OCI-M2 (cell line): ENCODE measurements around the gene SEH1L.
A peak's percentile ranks its signal among the peaks of the same experiment; 100 is the strongest.
"Not testable (repeated sequence)": the region's sequence is repeated elsewhere in the genome, so short reads cannot be mapped to it uniquely, and the experiment has no call there.

Experiments used
- DNase-seq: peaks from one replicate; lab custom pipeline; 2025; ENCODE audit not compliant: unreplicated experiment; lab: John Stamatoyannopoulos, UW

Gene SEH1L

DNA sequence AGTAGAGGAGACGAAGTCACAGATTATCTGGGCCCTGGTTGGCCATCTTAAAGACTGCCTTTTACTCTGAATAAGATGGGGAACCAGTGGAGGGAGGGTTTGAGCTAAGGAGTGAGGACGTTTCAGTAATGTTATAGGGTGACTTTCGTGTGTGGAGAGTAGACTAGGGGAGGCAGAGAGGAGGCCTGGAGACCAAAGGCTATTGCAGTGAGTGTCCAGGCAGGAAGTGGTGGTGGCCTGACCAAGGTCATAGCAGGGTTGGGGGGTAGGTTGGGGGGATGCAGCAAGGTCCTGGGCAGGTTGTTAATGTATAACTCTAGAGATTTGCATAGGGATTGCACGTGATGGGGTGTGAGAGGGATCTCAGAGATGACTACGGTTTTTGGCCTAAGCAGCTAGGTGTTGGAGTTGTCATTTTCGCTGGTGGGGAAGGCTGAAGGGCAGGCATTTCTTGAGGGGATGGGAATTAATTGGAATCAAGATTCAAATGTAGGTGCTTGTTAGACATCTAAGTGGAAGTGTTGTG is 48.2 kb downstream of the SEH1L start:
- no peak for DNase-seq

DNA sequence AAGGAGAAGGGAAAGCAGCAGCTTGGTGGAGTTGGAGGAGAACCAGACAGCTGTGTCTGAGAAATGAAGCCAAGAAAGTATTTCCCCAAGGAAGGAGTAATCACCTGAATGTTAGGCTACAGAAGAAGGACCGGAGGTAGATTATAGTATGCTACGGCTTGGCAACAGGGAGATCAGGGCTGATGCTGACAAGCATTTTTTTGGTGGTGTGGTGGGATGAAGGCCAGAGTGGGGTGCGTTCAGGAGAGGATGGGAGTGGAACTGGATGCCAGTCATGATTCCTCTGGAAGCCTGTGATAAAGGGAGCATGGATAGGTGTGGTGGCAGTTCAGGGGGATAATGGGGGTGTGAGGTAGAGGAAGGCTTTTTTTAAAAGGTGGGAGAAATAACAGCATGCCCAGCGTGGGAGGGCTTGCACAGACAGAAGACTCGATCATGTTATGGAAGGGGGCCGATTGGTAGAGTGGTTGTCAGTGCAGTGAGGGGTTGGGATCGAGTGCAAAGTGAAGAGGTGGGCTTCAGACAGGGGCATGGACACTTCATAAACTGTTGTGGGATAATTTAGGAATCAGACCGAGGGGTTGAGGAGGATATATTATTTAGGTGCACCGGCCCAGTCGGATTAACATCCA is 49.0 kb downstream of the SEH1L start:
- no peak for DNase-seq

DNA sequence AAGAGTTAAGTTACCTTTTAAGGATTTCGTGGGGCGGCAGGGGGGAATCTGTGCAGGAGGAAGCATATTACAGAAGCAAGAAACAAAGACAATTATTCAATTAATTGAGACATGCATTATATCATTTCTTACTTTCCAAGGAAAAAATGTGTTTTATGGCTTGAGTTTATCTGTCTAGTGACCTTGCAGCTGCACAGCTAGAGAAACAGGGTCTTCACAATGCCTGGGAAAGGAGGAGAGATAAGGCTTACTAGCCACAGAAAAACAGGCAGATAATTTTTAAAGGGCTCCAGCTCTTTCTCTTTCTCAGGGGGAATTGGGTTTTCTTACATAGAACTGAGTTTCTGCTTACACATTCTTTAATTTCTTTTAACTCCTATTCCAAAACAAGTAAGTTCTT is 49.5 kb downstream of the SEH1L start:
- not testable (repeated sequence) for DNase-seq

DNA sequence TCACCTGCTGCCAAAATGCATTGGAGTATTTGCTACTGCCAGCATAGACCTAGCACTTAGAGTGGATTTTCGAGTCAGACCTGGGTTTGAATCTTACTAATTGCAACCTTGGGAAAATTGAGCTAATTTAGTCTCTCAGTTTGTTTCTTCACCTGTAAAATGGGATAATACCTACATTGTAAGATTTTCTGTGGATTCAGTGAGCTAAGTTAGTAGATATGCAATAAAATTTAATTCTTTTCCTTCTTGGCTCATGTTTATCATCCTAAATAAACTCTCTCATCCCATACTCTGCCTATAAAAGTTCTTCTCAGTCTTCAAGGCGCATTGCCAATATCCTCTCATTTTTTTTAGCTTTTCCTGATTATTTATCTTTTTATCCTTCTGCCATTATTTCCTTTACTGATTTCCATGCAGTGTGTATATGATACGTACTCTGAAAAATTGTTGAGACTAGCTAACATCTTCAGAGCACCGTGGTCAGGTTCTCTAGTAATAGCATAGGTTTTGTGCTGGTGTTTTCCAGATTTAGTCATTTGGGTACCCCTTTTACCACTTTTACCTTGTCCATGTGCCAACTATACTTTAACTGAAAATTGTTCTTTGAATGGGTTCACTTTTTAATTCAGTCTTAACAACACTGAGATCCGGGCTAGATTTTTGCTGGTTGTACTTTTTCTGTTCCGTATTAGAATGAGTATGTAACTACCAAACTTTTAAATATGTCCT is 50.7 kb downstream of the SEH1L start:
- DNase-seq = no peak

DNA sequence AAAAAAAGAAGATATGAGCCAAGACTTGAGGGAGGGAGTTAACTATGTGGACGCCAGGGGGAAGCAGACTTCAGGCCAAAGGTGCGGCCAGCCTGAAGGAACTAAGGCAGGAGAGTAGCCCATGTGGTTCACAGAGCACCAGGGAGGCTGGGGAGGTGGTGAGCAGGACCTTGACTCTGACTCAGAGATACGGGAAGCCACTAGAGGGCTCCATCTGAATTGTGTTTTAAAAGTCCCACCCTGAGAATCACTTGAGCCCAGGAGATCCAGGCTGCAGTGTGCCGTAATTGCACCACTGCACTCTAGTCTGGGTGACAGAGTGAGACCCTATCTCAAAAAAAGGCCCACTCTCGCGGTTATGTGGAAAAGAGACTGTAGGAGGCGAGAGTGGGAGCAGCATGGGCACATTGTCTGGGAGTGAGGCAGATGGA is 55.7 kb downstream of the SEH1L start:
- DNase-seq = peak; percentile 26

DNA sequence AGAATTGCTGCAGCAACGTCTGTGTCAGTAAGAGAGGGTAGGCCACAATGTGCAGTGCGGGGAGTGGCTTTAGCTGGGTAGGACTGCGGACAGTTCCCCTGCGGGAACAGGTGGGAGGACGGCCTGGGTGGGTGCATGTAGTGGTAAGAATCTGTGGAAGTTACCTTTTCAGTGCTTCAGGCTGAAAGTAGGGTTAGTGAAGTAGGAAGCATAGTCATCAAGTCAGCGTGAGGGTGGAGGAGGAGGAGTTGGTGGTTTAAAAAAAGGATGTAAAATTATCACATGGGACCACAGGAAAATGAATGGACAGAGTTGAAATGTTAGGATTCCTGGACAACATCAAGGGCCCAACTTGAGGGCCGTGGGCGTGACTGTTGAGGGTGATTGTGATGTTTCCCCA is 56.6 kb downstream of the SEH1L start:
- no peak for DNase-seq

DNA sequence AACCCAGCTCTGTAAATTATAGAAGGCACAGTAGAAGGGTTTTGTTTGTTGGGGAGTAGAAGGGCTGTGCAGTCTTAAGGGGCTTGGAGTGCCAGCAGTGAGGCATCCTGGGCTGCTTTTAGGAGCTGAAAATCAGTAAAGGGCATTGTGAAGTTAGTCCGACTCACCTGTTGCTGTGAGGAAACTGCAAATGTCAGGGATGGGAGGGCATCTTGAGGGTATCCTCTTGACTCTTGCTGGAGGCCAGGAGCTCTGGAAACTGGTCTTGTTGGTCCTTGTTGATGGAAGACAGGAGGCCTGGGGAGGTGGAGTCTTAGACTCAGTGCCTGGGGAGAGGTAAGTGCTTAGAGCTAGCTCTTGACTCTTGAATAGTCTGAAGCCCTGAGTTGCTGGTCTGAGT is 57.5 kb downstream of the SEH1L start:
- no peak for DNase-seq

DNA sequence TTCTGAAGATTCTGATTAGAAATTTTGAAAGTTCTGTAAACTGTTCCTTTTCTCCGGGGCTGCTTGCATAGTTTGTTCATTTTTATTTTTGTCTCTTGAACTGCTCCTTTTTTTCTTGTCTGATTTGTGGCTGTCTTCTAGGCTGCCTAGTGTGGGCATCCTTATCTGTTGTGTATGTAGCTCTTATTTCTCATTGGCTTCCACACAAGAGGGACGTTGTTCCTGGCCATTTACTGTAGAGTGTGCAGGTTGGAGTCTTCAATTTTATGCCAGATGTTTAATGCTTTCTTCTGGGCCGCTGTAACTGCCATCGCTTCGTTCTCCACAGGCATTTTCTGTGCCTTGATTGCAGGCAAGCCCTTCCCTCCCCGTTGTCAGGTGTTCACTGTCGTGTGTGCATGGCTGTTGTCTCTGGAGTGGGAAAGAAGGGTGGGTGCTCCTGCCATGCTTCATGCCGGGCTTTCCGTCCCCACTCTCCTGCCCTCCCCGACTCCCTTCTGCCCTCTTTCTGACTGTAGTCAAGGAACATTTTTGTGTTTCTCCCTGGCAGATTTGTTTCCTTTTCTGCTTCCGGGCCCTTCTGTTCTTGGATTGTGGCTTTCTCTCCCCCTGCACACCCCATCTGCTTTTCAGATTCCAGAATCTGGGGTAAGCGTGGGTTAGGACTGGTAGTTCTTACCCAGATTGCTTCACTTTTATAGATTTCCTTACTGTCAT is 58.9 kb downstream of the SEH1L start:
- no peak for DNase-seq

DNA sequence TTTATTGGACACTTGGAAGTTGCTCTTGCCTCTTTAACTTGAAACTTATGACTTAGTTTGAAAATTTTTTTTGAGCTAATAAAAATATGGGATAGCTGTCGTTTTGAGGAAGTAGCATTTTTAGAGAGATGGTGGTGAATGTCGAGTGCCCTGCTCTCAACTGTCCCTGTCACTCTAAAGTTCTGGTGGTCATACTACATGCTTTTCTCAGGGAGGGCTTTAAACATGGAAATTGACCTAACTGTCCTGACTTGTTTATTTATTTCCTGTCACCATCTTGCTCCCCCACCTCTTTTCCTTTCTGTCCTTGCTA is 59.4 kb downstream of the SEH1L start:
- DNase-seq = no peak

DNA sequence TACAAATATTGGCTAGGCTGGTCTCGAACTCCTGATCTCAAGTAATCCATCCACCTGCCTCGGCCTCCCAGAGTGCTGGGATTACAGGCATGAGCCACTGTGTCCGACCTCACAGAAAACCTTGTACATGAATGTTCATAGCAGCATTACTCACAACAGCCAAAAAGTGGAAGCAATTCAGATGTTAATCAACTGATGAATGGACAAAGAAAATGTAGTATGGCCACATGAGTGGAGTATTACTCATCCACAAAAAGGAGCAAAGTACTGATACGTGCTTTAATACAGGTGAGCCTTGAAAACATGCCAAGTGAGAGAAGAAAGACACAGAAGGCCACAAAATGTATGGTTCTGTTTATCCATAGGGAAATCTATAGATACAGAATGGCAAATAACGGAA is 63.9 kb downstream of the SEH1L start:
- no peak for DNase-seq

DNA sequence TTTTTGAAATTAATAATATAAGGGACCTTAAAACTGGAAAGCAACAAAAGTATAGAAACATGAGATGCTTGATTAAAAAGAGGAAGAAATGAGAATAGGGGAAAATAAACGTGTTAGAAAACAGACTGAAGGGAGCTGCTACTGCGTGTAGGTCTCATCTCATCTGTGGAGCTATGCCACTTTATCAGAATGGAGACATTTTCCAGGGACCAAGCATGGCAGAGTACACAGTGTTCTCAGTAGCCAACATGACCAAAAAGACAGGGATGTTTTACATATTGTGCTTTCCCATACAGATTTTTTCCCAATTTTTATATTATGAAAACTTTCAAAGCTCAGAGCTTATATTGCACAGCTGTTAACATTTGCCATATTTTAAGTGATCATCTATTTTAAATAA is 66.4 kb downstream of the SEH1L start:
- DNase-seq = no peak

DNA sequence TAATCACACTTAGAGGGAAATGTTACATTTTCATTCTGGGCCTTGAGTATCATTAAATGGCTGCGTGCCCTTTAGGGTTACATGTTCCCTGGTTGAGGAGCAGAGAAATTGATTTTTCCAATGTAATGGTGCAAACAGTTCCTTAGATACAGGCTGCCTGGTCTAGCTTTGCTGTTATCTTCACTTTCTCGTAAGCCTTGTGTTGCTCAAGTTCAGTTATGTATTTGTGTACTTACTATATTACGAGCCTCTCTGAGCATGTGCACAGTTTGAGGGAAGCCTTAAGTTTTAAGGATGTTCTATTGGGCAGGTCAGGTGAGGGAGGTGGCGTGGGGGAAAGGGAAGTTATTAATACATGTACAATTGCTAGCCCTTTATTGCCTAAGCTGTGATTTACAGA is 67.0 kb downstream of the SEH1L start:
- DNase-seq = no peak

DNA sequence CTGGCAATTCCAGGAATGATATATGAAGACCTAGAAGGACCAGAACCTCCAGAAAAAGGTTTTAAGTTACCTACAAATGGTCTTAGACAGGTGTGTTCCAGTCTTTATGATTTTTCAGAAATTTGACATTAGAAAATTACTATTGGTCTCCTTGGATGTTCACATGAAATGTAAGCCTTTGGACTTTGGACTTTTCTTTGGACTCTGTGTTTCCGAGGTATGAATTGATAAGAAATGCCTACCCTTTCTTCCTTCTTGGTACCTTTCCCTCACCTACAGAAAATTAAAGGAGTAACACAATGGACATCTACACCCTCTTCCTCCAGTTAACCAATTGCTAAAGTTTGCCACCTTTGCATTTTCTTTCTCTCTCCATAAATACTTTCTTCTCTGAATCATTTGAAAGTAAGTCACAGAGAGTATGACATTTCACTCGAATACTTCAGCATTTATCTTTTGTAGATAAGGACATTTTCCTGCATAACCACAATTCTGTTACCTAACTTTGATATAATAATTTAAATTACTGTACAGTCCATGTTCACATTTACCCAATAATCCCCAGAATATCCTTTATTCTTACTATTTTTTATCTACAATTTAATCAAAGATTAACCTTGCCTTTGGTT is 69.5 kb downstream of the SEH1L start:
- DNase-seq = no peak

DNA sequence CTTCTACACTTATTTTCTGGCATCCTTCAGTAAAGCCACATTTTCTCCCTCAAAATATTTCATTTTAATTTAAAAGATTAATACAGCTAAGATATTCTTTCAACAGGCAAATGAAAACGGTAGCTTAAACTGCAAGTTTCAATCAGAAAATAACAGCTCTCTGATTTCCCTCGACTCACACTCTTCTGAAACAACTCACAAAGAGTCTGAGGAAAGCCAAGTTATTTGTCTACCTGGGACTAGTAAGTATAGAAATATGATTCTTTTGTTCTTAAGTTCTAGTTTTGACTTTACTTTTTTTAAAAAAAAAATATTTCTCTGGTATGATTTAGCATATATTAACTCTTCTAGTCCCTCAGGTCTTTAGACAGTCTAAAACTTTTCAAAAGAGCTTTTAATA is 70.6 kb downstream of the SEH1L start:
- DNase-seq = no peak

DNA sequence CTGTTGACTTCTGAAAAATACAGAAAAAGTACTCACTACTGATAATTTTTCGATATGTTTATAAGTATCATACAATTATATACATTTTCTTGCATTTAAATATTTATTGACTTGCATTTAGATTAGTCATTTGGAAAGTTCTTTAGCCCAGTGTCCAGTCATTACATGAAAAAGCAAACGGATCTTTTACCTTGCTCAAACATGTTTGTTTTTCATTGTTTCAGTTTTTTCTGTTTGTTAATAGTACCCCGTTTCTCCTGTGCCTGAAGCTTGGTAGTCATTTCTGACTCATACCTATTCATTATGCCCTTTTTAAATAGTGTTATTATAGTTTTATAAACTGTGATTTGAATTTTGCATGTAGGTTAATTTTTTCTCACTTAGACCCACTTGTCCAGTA is 71.5 kb downstream of the SEH1L start:
- DNase-seq = no peak

DNA sequence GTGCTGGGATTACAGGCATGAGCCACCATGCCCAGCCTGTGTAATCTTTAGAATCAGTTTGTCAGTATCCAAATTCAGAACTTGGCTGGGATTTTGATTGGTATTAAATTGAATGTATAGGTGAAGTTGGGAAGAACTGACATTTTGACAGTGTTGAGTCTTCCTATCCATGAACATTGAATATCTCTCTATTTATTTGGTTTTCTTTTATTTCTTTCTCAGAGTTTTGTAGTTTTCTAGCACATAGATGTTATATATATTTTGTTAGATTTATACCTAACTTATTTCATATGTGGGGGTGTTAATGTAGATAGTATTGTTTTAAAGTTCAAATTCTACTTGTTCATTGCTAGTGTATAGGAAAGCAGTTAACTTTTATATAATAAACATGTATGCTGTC is 74.8 kb downstream of the SEH1L start:
- DNase-seq = no peak

DNA sequence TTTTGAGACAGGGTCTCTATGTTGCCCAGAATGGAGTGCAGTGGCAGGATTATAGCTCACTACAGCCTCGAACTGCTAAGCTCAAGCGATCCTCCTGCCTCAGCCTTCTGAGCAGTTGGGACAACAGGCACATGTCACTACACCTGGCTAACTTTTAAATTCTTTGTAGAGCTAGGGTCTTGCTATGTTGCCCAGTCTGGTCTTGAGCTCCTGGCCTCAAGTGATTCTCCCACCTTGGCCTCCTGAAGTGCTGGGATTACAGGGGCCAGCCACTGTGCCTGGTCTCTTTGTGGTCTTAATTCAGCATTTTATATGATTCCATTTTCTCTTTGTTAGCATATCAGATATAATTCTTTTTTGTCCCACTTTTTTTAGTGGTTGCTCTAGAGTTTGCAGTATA is 77.4 kb downstream of the SEH1L start:
- DNase-seq = no peak

DNA sequence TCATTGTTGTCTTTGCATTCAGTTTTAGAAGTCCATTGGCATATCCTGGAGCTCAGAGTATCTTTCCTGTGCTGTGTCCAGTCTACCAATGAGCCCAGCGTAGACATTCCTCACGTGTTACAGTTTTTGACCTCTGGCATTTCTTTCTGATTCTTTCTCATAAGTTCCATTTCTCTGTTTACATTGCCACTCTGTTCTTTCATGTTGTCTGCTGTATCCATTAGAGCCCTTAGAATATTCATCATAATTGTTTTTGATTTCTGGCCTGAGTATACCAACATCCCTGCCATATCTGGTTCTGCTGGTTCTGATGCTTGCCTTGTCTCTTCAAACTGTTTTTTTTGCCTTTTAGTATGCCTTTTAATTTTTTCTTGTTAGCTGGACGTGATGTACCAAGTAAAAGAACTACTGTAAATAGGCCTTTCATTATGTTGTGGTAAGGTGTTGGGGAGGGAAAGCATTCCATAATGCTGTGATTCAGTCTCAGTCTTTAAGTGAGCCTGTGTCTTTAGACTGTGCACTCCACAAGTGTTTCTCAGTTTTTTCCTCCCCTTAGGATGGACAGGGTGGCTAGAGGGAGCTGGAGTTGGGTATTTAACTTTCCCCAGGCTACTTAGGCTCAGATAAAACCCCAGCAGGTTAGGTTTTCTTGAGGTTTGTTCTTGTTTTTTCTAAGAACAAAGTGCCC is 78.9 kb downstream of the SEH1L start:
- no peak for DNase-seq

DNA sequence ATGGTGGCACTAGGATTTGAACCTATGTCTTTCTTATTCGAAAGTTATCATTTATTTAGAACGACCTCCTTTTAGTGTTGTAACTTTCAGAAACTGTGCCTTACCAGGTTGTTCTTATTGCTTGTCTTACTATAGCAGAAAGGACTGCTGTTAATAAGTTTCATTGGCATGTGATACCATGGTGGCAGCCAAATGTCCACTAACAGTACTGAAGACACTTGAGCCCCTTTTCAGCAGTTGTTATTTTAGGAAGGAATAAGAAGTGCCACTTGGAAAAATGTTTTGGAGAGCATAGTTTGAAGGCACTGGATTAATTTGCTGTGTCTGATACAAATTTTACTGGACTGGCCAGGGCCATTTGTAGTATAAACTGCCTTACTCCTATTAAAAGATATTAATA is 81.1 kb downstream of the SEH1L start:
- no peak for DNase-seq

DNA sequence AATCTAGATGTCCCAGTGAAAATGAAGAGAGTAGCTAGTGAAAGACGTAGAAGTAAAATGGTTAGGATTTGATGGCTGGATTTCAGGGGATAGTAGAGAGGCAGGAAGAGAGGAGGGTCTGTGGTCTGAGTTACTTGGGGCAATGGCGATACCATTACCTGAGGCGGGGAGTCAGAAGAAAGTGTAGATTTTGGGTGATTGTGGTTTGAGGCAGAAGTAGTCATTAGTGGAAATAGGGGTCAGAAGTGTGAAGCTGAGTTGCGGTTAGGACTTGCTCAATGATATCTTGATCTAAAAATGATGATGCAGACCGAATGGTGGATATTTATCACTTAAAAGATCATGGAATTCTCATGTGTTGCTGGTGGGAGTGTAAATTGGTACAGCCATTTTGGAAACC is 84.4 kb downstream of the SEH1L start:
- no peak for DNase-seq

DNA sequence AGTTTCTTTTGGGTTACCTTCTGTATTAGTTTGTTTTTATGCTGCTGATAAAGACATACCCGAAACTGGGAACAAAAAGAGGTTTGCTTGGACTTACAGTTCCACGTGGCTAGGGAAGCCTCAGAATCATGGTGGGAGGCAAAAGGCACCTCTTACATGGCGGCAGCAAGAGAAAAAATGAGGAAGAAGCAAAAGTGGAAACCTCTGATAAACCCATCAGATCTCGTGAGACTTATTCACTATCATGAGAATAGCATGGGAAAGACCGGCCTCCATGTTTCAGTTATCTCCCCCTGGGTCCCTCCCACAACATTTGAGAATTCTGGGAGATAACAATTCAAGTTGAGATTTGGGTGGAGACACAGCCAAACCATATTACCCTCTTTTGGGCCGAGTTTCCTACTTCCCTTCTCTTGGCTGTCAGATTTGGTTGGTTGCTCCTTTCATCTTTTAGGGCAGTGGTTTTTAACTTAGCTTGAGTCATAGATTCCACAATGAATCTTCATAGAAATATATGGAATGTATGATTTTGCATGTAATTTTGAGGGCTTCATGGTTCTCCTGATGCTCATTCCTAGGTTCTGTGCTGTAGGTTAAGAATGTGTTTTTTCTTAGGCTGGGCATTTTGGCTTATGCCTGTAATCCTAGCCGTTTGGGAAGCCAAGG is 87.6 kb downstream of the SEH1L start:
- DNase-seq = no peak
